HUES6 (cell line): ENCODE results near the gene SHROOM1.

Experiments used
- H3K27ac ChIP-seq: 2 replicates; pipeline ENCODE4 v1.7.0; 2013; ENCODE audit warnings: low read depth, mild to moderate bottlenecking, low read length, inconsistent platforms
- H3K27me3 ChIP-seq: 2 replicates; pipeline ENCODE4 v1.6.1; 2013; ENCODE audit warnings: low read length; ENCODE audit not compliant: control insufficient read depth, insufficient read depth
- H3K36me3 ChIP-seq: 2 replicates; pipeline ENCODE4 v1.6.1; 2013; ENCODE audit warnings: low read length; ENCODE audit not compliant: control insufficient read depth, insufficient read depth
- H3K4me1 ChIP-seq: 2 replicates; pipeline ENCODE4 v1.6.1; 2013; ENCODE audit warnings: low read length; ENCODE audit not compliant: control insufficient read depth, insufficient read depth
- H3K4me3 ChIP-seq: 2 replicates; pipeline ENCODE4 v1.5.1; 2013; ENCODE audit warnings: low read depth, low read length
- H3K9ac ChIP-seq: one replicate; pipeline ENCODE4 v1.6.1; 2013; ENCODE audit warnings: mild to moderate bottlenecking, low read length
- H3K9me3 ChIP-seq: 2 replicates; pipeline ENCODE4 v1.6.1; 2013; ENCODE audit warnings: low read depth, low read length; ENCODE audit not compliant: control insufficient read depth, insufficient read depth

Gene SHROOM1

GRCh38 chr5:132787076-132787475, 43.4 kb downstream of the SHROOM1 start:
- Histone ChIP-seq H3K9me3 (0 out of 2 replicates have a peak, but pooled peaks cover 2% of the 10 kb centered on the region), H3K36me3 (no peaks in the 10 kb centered on the region), H3K27me3 (0 out of 2 replicates have a peak, but pooled peaks cover 3% of the 10 kb centered on the region), H3K27ac (no peak overlapping the region), H3K4me1 (peaks cover 5% of the 10 kb centered on the region; the same call in 1 of the 2 replicates), H3K4me3 (no peak overlapping the region), H3K9ac (no peak overlapping the region)

DNA sequence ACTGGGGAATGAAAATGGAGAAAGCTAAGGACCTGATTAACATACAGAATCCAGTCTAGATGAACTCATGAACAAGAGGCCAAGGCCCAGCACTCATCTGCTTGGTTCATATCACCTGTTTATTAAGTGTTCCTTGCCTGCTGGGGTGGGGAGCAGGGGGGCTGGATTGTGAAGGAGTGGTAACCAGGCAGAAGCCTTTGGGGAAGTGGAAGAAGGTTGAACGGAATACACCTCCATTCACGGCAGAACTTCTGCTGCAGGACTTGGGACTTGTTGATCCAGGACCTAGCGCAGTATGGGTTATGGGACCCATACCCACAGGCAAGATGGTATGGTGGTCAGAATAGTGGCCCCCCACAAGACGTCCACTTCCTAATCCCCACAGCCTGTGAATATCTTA, 44.6 kb downstream of the SHROOM1 start:
- H3K9ac ChIP-seq = no peak overlapping the region
- peaks cover 8% of the 10 kb centered on the region; the same call in 1 of the 2 replicates for H3K4me1 ChIP-seq
- H3K27ac ChIP-seq = no peak overlapping the region
- 0 out of 2 replicates have a peak, but pooled peaks cover 7% of the 10 kb centered on the region for H3K27me3 ChIP-seq
- H3K36me3 ChIP-seq = no peaks in the 10 kb centered on the region
- H3K9me3 ChIP-seq = 0 out of 2 replicates have a peak, but pooled peaks cover 2% of the 10 kb centered on the region
- no peak overlapping the region for H3K4me3 ChIP-seq

DNA sequence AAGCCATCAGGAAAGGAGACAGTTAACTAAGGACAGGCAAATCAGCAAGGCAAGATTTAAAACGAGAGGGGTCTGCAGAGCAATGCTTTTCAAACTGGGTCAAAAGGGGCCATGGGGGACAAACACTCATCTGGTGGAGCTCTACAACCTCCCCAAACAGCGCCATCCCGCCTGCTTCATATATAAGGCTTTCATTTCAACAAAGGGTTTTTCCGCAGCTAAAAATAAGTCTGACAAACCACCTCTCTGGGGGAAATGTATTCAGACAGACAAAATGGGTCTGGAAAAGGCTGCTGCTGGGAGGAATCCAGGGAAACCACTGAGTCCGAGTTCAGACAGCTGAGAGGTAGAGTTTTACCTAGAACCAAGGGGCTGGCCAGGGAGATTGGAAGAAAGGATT, 45.1 kb downstream of the SHROOM1 start:
- Histone ChIP-seq H3K4me3 (no peak overlapping the region), H3K4me1 (peaks cover 8% of the 10 kb centered on the region; the same call in 1 of the 2 replicates), H3K9me3 (0 out of 2 replicates have a peak, but pooled peaks cover 2% of the 10 kb centered on the region), H3K27ac (no peak overlapping the region), H3K36me3 (no peaks in the 10 kb centered on the region), H3K9ac (no peak overlapping the region), H3K27me3 (0 out of 2 replicates have a peak, but pooled peaks cover 10% of the 10 kb centered on the region)

GRCh38 chr5:132782101-132782500, 48.3 kb downstream of the SHROOM1 start:
- Histone ChIP-seq H3K9ac (no peak overlapping the region), H3K4me1 (peaks cover 5% of the 10 kb centered on the region; the same call in 1 of the 2 replicates), H3K36me3 (no peaks in the 10 kb centered on the region), H3K9me3 (0 out of 2 replicates have a peak, but pooled peaks cover 2% of the 10 kb centered on the region), H3K27ac (no peak overlapping the region), H3K27me3 (peaks cover 36% of the 10 kb centered on the region), H3K4me3 (no peak overlapping the region)

- H3K9ac ChIP-seq = no peak overlapping the region
- H3K4me3 ChIP-seq = no peak overlapping the region
- H3K36me3 ChIP-seq = no peaks in the 10 kb centered on the region
- peaks cover 7% of the 10 kb centered on the region for H3K4me1 ChIP-seq
- H3K9me3 ChIP-seq = no peaks in the 10 kb centered on the region
- H3K27me3 ChIP-seq = peaks cover 42% of the 10 kb centered on the region
- no peak overlapping the region for H3K27ac ChIP-seq
Observed at GRCh38 chr5:132781029-132781428, 49.4 kb downstream of the SHROOM1 start.

- no peaks in the 10 kb centered on the region for H3K36me3 ChIP-seq
- H3K4me3 ChIP-seq = no peak overlapping the region
- H3K27me3 ChIP-seq = peaks cover 46% of the 10 kb centered on the region
- no peak overlapping the region for H3K27ac ChIP-seq
- peaks cover 11% of the 10 kb centered on the region for H3K4me1 ChIP-seq
- no peaks in the 10 kb centered on the region for H3K9me3 ChIP-seq
- H3K9ac ChIP-seq = no peak overlapping the region
Observed at GRCh38 chr5:132780577-132780976, 49.9 kb downstream of the SHROOM1 start.

DNA sequence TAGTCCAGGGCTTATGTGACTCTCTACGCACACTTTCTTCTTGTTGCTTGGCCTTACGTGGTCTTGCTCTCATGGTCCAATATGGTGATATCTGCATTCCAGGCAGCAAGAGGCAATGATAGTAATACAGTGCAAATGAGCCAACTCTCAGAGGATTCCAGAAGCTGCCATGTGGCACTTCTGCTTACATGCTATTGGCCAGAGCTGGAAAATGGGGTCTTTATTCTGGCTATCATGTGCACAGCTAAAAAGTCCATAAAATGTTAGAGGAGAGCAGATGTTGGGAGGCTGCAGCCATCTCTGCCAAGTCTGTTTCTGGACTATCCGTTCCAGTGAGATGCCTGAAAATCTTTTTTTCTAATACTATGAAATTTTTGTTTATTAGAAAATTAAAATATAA, 50.5 kb downstream of the SHROOM1 start:
- H3K9ac ChIP-seq = no peak overlapping the region
- H3K27ac ChIP-seq = no peak overlapping the region
- H3K4me3 ChIP-seq = no peak overlapping the region
- peaks cover 13% of the 10 kb centered on the region for H3K4me1 ChIP-seq
- H3K36me3 ChIP-seq = no peaks in the 10 kb centered on the region
- H3K9me3 ChIP-seq = no peaks in the 10 kb centered on the region
- H3K27me3 ChIP-seq = peaks cover 53% of the 10 kb centered on the region

- H3K4me3 ChIP-seq = no peak overlapping the region
- H3K9me3 ChIP-seq = no peaks in the 10 kb centered on the region
- no peaks in the 10 kb centered on the region for H3K36me3 ChIP-seq
- H3K27me3 ChIP-seq = peaks cover 53% of the 10 kb centered on the region
- no peak overlapping the region for H3K9ac ChIP-seq
- peaks cover 13% of the 10 kb centered on the region for H3K4me1 ChIP-seq
- H3K27ac ChIP-seq = no peak overlapping the region
Observed at GRCh38 chr5:132778856-132779255, 51.6 kb downstream of the SHROOM1 start.

- peak overlapping the region; percentile 77 for H3K4me3 ChIP-seq
- no peak overlapping the region for H3K9ac ChIP-seq
Observed at GRCh38 chr5:132778129-132778528, 52.3 kb downstream of the SHROOM1 start.

GRCh38 chr5:132777209-132778069, 53.0 kb downstream of the SHROOM1 start, which contains the start of gene SEPTIN8:
Gene SEPTIN8, minus strand, starts transcription at chr5:132777239. Its CDS starts 102 bp downstream, at chr5:132777137.
- H3K27ac ChIP-seq = no peak within 1 kb of the TSS

More at GRCh38 chr5:132778129-132778528, 52.3 kb downstream of the SHROOM1 start:
- Histone ChIP-seq H3K4me1 (peaks cover 13% of the 10 kb centered on the region), H3K27ac (no peak overlapping the region), H3K9me3 (no peaks in the 10 kb centered on the region), H3K36me3 (no peaks in the 10 kb centered on the region), H3K27me3 (peaks cover 53% of the 10 kb centered on the region)

DNA sequence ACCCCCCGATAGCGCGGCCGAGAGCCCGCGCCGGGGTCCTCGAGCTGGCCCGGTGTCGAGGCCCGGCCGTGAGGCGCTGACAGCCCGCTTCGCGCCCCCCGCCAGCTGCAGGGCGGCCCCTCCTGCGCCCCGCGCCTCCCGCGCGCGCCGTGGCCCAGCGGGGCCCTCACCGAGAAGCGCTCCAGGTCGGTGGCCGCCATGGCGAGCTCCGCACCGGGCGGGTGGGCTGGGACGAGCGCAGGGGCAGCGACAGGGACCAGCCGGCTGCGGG, 53.6 kb downstream of the SHROOM1 start:
- peak overlapping the region; percentile 17 for H3K9ac ChIP-seq
- no peak overlapping the region for H3K27ac ChIP-seq
- peaks cover 48% of the 10 kb centered on the region for H3K27me3 ChIP-seq
- peak overlapping the region; percentile 77 for H3K4me3 ChIP-seq
- H3K36me3 ChIP-seq = no peaks in the 10 kb centered on the region
- H3K4me1 ChIP-seq = peaks cover 17% of the 10 kb centered on the region
- no peaks in the 10 kb centered on the region for H3K9me3 ChIP-seq

More at GRCh38 chr5:132777209-132778069, 53.0 kb downstream of the SHROOM1 start, which contains the start of gene SEPTIN8:
- peaks cover 15% of the 10 kb centered on the region for H3K4me1 ChIP-seq
- no peaks in the 10 kb centered on the region for H3K36me3 ChIP-seq
- H3K9ac ChIP-seq = peak within 1 kb of the TSS; percentile 34
- peaks cover 53% of the 10 kb centered on the region for H3K27me3 ChIP-seq
- no peaks in the 10 kb centered on the region for H3K9me3 ChIP-seq
- peak within 1 kb of the TSS; percentile 77 for H3K4me3 ChIP-seq
